GM19351 (cell line): ENCODE results near the gene FAM181A.

Experiments
- ATAC-seq: cut with Tn5 transposase; IDR thresholded peaks from one replicate; pipeline ENCODE4 v1.9.1; 2021; ENCODE audit warnings: mild to moderate bottlenecking, moderate library complexity; ENCODE audit not compliant: unreplicated experiment

FAM181A gene

GRCh38 chr14:93960774-93961438, 33.8 kb downstream of the FAM181A start:
- ATAC-seq: no peak

DNA sequence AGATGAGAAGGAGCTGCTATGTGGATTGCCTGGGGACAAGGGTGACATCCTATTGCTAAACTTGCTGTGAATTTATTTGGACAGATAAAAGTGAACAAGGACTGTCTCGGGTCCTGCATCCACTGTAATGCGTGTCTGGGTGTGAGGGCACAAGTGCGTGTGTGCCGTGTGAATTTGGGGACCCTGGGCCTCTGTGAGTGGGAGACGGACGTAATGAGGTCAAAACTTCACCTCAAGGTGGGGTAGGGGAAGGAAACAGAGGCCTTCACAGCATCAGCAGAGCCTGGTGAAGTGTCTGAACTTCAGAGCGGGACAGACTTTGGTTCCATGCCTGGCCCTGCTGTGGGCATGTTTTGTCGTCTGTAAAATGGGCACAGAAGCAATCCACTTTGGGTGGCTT, 34.5 kb downstream of the FAM181A start:
- ATAC-seq: no peak

- ATAC-seq: peak; percentile 54
Measured at GRCh38 chr14:93962701-93963601, 35.8 kb downstream of the FAM181A start.

- ATAC-seq: no peak
Measured at GRCh38 chr14:93963692-93964091, 36.5 kb downstream of the FAM181A start.

DNA sequence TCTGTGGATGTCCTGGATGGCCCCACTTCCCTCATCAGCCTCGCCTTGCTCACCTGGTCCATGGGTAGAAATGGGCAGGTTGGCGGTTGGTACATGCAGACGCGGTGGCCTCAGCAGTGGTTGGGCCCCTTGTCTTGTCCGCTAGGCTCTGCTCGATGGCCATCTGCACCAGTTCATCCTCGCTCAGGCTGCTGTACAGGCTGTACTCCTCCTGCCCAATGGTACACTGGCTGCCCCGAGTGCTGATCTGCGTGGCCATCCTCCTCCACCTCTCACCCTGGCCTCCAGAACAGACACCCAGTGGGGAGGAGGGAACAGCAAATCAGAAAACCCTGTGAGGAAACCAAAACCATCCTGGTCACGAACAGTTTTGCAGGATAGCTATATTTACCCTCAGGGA, 37.1 kb downstream of the FAM181A start:
- ATAC-seq: no peak

GRCh38 chr14:93964820-93965286, 37.7 kb downstream of the FAM181A start:
- no peak for ATAC-seq

- no peak for ATAC-seq
Measured at GRCh38 chr14:93965287-93965821, 38.2 kb downstream of the FAM181A start.

DNA sequence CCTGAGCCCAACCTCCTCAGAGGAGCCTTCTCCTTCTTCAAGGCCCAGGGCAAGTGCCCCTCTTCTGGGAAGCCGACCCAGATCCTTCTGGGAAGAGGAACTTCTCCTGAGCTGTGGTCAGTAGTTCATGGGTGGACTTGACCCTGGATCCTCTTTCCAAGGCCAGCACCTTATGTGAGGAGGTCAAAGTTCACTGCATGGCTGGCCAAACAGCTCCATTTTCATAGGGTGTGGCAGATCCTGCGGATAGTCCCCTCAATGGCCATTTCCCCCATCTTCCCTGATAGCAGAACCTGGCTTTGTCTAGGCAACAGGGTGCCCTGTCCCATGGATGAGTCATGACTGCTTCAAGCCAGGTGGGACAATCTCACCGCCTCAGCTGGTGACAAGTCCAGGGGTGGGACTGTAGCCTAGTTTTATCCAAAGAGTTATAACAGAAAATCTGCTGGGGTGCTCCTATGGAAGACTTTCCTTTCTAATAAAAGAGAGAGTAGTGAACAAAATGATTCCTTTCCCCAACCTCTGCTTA, 38.9 kb downstream of the FAM181A start:
- no peak for ATAC-seq

- ATAC-seq: peak; percentile 53
Measured at GRCh38 chr14:93967637-93968250, 40.6 kb downstream of the FAM181A start.

DNA sequence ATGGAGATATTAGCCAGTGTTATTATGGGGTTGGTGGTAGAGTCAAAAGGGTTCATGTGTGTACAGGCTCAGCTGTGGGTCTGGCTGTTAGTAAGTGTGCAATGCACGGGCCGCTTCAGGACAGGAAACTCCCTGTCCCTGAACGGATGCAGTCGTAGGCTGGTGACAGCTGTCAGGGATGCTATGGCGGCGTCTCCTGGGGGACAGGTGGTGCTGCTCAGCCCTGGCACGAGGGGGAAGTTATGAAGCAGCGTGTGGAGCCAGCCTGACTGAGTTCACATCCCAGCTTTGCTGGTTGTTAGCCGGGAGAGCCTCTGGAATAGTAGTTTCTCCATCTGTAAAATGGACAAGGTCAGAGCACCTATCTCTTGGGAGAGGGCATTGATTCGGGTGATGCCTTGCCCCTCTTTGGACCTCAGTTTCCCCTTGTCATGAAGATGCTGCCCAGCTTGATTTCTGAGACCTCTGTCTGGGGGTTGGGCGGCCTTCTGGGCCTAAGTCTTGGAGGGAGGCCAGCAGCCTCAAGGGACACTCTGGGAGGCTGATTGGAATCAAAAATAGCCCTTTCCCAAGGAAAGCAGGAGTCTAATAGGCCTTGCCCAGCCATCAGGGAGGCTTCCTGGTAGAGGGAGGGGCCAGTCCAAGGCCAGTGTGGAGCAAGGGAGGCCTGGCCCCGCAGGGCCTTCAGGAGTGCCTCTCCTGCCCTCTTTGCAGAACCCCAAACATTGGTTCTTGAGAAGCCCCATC, 42.1 kb downstream of the FAM181A start:
- no peak for ATAC-seq

DNA sequence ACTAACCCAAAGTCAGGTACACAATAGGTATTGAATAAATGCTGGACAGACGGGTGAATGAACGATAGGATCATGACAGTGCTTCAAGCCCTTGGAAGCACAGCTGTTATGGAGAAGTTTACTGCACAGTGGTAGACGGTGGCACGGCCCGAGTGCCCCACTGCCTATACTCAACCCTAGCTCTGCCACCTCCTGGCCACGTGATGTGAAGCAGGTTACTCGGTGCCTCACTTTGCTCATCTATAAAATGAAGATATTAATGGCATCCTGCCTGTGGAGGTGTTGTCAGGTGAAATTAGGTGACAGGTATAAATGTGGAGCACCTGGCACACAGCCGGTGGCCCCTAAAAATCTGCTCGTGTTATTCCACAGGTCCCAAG, 43.4 kb downstream of the FAM181A start:
- no peak for ATAC-seq

DNA sequence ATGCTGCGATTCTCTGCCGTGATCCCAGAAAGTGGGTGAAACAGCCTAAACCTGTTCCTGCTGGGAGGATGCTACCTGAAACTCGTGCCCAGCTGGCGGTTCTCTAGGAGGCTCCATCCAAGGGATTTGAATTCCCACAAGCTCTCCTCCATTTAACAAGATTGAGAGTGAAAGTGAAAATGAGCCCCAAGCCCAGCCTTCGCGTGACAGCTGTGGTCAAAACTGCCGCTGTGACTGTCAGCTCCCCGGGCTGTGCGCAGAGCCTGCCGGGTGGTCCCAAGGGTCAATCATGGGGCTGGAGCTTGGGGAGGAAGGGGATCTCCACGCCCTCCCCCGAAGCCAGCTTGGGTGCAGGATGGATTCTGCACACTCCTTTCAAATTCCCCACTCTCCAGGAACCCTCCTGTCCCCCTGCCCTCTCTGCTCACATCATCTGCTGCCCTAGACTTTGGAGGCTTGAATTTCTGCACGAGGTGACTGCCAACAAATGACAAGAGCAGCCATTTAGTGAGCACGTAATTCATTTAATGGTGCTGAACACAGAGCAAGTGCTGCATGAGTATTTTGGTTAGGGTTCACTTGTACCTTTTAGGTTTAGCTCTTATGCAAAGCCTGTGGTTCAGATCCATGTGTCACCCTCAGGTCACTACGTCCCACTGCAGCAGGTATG, 44.0 kb downstream of the FAM181A start:
- peak; percentile 37 for ATAC-seq

- no peak for ATAC-seq
Measured at GRCh38 chr14:93971635-93972027, 44.5 kb downstream of the FAM181A start.

- no peak for ATAC-seq
Measured at GRCh38 chr14:93972618-93973205, 45.6 kb downstream of the FAM181A start.

DNA sequence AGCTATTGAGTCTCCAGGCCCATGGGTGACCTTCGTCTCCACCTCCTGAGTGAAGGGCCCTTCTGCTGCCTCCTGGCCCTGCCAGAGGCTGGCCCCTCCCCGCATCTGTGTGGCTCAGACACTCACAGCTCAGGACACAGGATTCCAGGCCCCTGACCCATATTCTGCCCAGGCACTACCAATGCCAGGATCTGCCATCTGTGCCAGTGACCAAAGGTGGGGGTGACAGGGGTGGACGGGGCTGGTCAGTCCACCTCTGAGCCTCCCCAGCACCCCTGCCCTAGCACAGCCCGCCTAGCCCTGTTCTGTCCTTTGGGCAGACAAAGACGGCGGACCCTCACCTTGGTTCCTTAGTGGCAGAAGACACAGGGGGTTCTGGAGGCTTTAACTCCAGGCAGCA, 46.5 kb downstream of the FAM181A start:
- ATAC-seq: no peak

- no peak for ATAC-seq
Measured at GRCh38 chr14:93974299-93974698, 47.2 kb downstream of the FAM181A start.

- ATAC-seq: no peak
Measured at GRCh38 chr14:93974833-93975232, 47.7 kb downstream of the FAM181A start.

DNA sequence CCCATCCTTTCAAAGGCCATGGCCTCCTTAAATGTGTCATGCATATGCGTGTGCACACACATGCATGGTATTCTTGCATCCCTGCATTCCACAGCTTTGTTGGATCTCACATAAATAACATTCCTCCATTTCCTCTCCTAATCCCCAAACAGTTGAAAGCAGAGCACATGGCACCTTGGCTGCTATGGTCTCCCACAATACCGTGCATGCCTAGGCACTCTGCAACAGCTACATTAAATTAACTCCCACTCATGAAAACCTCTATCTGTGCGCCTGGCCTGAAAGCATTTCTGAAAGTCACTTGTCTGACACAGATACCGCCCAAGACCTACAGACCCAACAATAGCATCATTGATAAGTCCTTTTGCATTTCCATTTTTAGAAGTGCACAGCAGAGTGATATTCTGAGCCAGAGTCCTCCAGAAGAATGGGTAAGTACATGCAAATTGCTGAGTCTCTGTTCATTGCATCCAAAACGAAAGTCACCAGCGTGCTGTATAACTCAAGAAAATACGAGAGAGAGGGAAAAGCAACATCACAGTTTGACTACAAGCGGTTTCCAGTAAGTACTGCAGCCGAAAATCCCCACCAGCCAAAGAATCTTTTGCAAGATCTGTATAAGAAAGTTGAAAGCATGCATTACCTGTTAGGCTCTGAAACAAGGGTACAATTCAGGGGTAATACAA, 48.8 kb downstream of the FAM181A start:
- peak; percentile 75 for ATAC-seq

- no peak for ATAC-seq
Measured at GRCh38 chr14:93976477-93977057, 49.4 kb downstream of the FAM181A start, which contains the start of gene ASB2. ASB2 (minus strand) TSS chr14:93976570; CDS start chr14:93964539, 12,031 bp downstream.
